ENCODE results near the gene RAPGEF1. TPM values are rescaled to one million over a fixed set of nuclear protein-coding genes. Genes with fewer than 3 reads are reported as not detected.

Gene RAPGEF1
- total and polyA plus RNA-seq, 2 of the 13 experiments (the other 11 are each of a cell fraction or from before 2014, with no cell fraction given): 21.2 to 38.9 TPM

DNA sequence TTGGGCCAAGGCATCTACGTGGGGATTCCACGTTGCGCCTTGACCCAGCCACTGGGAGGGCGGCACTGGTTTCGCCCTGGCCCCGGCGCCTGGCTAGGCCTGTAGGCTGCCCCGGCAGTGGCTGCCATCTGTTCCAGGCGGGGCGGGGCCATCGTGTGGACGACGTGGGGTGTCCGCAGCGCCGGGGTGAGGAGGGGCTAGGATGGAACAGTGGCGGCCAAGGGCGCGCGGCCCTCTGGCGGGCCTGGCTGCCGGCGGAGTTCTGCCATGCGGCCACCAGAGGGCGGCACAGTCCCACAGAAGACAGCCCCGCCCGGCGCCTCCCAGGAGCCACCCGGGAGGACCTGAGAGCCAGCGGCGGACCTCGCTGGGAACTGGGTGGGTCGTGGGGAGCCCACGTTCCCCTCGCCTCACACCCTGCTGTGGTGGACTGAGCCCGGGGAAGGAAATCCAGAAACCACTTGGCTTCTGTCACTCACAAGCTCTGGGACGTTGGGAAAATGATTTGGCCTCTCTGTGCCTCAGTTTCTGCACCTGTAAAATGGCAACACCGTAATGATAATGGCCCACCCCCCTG, 22.6 kb upstream of the RAPGEF1 start (continued):
- TF ChIP-seq, protein P1, sequence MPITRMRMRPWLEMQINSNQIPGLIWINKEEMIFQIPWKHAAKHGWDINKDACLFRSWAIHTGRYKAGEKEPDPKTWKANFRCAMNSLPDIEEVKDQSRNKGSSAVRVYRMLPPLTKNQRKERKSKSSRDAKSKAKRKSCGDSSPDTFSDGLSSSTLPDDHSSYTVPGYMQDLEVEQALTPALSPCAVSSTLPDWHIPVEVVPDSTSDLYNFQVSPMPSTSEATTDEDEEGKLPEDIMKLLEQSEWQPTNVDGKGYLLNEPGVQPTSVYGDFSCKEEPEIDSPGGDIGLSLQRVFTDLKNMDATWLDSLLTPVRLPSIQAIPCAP (CRISPR knock-in tag; IDR thresholded peaks at IDR 0.05; ENCODE audit: low read depth): no peak
- TF ChIP-seq TGIF2 (CRISPR knock-in tag; IDR thresholded peaks at IDR 0.05) (no peak), MLLT10 (CRISPR knock-in tag; IDR thresholded peaks at IDR 0.05) (no peak), PAF1 (CRISPR knock-in tag; IDR thresholded peaks at IDR 0.05) (no peak), ZNF781 (CRISPR knock-in tag; IDR thresholded peaks at IDR 0.05; ENCODE audit: borderline replicate concordance, not compliant biosample characterization) (no peak), TSC22D2 (CRISPR knock-in tag; IDR thresholded peaks at IDR 0.05; ENCODE audit: borderline replicate concordance) (no peak), ZNF724P (CRISPR knock-in tag; IDR thresholded peaks at IDR 0.05; ENCODE audit: borderline replicate concordance) (peak; percentile 62; the same call in 1 of the 2 replicates), NFYC (CRISPR knock-in tag; IDR thresholded peaks at IDR 0.05) (no peak), CBX5 (CRISPR knock-in tag; IDR thresholded peaks at IDR 0.05; ENCODE audit: borderline replicate concordance) (no peak), ESRRA (CRISPR knock-in tag; IDR thresholded peaks at IDR 0.05; ENCODE audit: low read depth) (no peak), GATAD1 (CRISPR knock-in tag; IDR thresholded peaks at IDR 0.05) (no peak)
- TF ChIP-seq, protein P2, sequence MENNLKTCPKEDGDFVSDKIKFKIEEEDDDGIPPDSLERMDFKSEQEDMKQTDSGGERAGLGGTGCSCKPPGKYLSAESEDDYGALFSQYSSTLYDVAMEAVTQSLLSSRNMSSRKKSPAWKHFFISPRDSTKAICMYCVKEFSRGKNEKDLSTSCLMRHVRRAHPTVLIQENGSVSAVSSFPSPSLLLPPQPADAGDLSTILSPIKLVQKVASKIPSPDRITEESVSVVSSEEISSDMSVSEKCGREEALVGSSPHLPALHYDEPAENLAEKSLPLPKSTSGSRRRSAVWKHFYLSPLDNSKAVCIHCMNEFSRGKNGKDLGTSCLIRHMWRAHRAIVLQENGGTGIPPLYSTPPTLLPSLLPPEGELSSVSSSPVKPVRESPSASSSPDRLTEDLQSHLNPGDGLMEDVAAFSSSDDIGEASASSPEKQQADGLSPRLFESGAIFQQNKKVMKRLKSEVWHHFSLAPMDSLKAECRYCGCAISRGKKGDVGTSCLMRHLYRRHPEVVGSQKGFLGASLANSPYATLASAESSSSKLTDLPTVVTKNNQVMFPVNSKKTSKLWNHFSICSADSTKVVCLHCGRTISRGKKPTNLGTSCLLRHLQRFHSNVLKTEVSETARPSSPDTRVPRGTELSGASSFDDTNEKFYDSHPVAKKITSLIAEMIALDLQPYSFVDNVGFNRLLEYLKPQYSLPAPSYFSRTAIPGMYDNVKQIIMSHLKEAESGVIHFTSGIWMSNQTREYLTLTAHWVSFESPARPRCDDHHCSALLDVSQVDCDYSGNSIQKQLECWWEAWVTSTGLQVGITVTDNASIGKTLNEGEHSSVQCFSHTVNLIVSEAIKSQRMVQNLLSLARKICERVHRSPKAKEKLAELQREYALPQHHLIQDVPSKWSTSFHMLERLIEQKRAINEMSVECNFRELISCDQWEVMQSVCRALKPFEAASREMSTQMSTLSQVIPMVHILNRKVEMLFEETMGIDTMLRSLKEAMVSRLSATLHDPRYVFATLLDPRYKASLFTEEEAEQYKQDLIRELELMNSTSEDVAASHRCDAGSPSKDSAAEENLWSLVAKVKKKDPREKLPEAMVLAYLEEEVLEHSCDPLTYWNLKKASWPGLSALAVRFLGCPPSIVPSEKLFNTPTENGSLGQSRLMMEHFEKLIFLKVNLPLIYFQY (CRISPR knock-in tag; IDR thresholded peaks at IDR 0.05; ENCODE audit: borderline replicate concordance): no peak
- TF ChIP-seq, protein P3, sequence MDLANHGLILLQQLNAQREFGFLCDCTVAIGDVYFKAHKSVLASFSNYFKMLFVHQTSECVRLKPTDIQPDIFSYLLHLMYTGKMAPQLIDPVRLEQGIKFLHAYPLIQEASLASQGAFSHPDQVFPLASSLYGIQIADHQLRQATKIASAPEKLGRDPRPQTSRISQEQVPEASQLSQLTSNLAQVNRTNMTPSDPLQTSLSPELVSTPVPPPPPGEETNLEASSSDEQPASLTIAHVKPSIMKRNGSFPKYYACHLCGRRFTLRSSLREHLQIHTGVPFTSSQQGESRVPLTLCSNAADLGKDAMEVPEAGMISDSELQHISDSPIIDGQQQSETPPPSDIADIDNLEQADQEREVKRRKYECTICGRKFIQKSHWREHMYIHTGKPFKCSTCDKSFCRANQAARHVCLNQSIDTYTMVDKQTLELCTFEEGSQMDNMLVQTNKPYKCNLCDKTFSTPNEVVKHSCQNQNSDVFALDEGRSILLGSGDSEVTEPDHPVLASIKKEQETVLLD (CRISPR knock-in tag; IDR thresholded peaks at IDR 0.05; ENCODE audit: low read depth): no peak
- TF ChIP-seq, protein P4, sequence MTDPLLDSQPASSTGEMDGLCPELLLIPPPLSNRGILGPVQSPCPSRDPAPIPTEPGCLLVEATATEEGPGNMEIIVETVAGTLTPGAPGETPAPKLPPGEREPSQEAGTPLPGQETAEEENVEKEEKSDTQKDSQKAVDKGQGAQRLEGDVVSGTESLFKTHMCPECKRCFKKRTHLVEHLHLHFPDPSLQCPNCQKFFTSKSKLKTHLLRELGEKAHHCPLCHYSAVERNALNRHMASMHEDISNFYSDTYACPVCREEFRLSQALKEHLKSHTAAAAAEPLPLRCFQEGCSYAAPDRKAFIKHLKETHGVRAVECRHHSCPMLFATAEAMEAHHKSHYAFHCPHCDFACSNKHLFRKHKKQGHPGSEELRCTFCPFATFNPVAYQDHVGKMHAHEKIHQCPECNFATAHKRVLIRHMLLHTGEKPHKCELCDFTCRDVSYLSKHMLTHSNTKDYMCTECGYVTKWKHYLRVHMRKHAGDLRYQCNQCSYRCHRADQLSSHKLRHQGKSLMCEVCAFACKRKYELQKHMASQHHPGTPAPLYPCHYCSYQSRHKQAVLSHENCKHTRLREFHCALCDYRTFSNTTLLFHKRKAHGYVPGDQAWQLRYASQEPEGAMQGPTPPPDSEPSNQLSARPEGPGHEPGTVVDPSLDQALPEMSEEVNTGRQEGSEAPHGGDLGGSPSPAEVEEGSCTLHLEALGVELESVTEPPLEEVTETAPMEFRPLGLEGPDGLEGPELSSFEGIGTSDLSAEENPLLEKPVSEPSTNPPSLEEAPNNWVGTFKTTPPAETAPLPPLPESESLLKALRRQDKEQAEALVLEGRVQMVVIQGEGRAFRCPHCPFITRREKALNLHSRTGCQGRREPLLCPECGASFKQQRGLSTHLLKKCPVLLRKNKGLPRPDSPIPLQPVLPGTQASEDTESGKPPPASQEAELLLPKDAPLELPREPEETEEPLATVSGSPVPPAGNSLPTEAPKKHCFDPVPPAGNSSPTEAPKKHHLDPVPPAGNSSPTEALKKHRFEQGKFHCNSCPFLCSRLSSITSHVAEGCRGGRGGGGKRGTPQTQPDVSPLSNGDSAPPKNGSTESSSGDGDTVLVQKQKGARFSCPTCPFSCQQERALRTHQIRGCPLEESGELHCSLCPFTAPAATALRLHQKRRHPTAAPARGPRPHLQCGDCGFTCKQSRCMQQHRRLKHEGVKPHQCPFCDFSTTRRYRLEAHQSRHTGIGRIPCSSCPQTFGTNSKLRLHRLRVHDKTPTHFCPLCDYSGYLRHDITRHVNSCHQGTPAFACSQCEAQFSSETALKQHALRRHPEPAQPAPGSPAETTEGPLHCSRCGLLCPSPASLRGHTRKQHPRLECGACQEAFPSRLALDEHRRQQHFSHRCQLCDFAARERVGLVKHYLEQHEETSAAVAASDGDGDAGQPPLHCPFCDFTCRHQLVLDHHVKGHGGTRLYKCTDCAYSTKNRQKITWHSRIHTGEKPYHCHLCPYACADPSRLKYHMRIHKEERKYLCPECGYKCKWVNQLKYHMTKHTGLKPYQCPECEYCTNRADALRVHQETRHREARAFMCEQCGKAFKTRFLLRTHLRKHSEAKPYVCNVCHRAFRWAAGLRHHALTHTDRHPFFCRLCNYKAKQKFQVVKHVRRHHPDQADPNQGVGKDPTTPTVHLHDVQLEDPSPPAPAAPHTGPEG (CRISPR knock-in tag; IDR thresholded peaks at IDR 0.05): no peak
- TF ChIP-seq, protein P5, sequence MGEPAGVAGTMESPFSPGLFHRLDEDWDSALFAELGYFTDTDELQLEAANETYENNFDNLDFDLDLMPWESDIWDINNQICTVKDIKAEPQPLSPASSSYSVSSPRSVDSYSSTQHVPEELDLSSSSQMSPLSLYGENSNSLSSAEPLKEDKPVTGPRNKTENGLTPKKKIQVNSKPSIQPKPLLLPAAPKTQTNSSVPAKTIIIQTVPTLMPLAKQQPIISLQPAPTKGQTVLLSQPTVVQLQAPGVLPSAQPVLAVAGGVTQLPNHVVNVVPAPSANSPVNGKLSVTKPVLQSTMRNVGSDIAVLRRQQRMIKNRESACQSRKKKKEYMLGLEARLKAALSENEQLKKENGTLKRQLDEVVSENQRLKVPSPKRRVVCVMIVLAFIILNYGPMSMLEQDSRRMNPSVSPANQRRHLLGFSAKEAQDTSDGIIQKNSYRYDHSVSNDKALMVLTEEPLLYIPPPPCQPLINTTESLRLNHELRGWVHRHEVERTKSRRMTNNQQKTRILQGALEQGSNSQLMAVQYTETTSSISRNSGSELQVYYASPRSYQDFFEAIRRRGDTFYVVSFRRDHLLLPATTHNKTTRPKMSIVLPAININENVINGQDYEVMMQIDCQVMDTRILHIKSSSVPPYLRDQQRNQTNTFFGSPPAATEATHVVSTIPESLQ (CRISPR knock-in tag; conservative IDR thresholded peaks at IDR 0.05): no peak
